Calu3 (cell line): ENCODE results near the gene PPFIBP2. TPM values are rescaled to one million over a fixed set of nuclear protein-coding genes. Genes with fewer than 3 reads are reported as not detected.

Experiments
- BruUV-seq: library from RNA; stranded (reverse); fragments of 400-500 nt; replicated peaks from 2 replicates; lab custom pipeline; 2021; lab: Mats Ljungman, UMichigan
- CTCF ChIA-PET: fragments of 300-600 bp; sonication (Branson Sonifier 250); formaldehyde crosslinking; loops from one replicate; lab custom pipeline; 2022; ENCODE audit warnings: antibody characterized with exemption; lab: Charles Lee
- DNase-seq: peaks from one replicate; pipeline ENCODE4 v3.0.0; 2022
- H3K27ac Mint-ChIP-seq: one replicate; pipeline ENCODE4 v1.8.0; 2022; ENCODE audit warnings: mixed read lengths; ENCODE audit not compliant: unreplicated experiment
- H3K27me3 Mint-ChIP-seq: one replicate; pipeline ENCODE4 v1.8.0; 2022; ENCODE audit warnings: mixed read lengths; ENCODE audit not compliant: unreplicated experiment
- H3K36me3 Mint-ChIP-seq: one replicate; pipeline ENCODE4 v1.8.0; 2022; ENCODE audit warnings: mild to moderate bottlenecking, moderate library complexity, mixed read lengths; ENCODE audit not compliant: insufficient read depth, unreplicated experiment
- H3K4me1 Mint-ChIP-seq: one replicate; pipeline ENCODE4 v1.8.0; 2022; ENCODE audit warnings: mild to moderate bottlenecking, low read depth, mixed read lengths; ENCODE audit not compliant: unreplicated experiment
- H3K4me3 Mint-ChIP-seq: one replicate; pipeline ENCODE4 v1.8.0; 2022; ENCODE audit warnings: mild to moderate bottlenecking, low read depth, moderate library complexity, mixed read lengths; ENCODE audit not compliant: unreplicated experiment
- H3K9me3 Mint-ChIP-seq: one replicate; pipeline ENCODE4 v1.8.0; 2022; ENCODE audit warnings: low read depth, mixed read lengths; ENCODE audit not compliant: unreplicated experiment
- CTCF ChIP-seq: fragments of 200-600 bp; IDR thresholded peaks from one replicate; pipeline ENCODE4 v1.8.0; 2022; ENCODE audit warnings: antibody characterized with exemption; ENCODE audit not compliant: unreplicated experiment
- intact Hi-C: fragments of 100-400 bp; cut with micrococcal nuclease; formaldehyde crosslinking; loops from one replicate; pipeline ENCODE4 v1.10.0; 2022; ENCODE audit not compliant: unreplicated experiment
- total RNA-seq: library from RNA; stranded (reverse); gene quantifications from 2 replicates; pipeline ENCODE4 v1.2.3, GENCODE V29; 2022

PPFIBP2 gene
- total RNA-seq, 1 experiment from 2014 or later, result 28.5 TPM

- Mint-ChIP-seq H3K4me1 (peaks cover 21% of the 10 kb centered on the region), H3K36me3 (peaks cover 5% of the 10 kb centered on the region), H3K27ac (no peak overlapping the region), H3K27me3 (peaks cover 8% of the 10 kb centered on the region), H3K9me3 (no peaks in the 10 kb centered on the region), H3K4me3 (no peak overlapping the region)
- no TSS peak for BruUV-seq
- TF ChIP-seq CTCF, result no peak
- CTCF ChIA-PET, result no interaction called here
- intact Hi-C loops, result no loop called here
- no peak for DNase-seq
Measured at GRCh38 chr11:7582338-7582985, 68.7 kb downstream of the PPFIBP2 start.

- Mint-ChIP-seq H3K36me3 (no peaks in the 10 kb centered on the region), H3K9me3 (no peaks in the 10 kb centered on the region), H3K4me1 (peaks cover 13% of the 10 kb centered on the region), H3K4me3 (no peak overlapping the region), H3K27me3 (peaks cover 8% of the 10 kb centered on the region), H3K27ac (no peak overlapping the region)
- CTCF ChIA-PET, result no interaction called here
- BruUV-seq, result no TSS peak
- DNase-seq, result no peak
- intact Hi-C loops, result no loop called here
- TF ChIP-seq CTCF, result no peak
Measured at GRCh38 chr11:7583248-7583647, 69.4 kb downstream of the PPFIBP2 start.

GRCh38 chr11:7584910-7585309 is 71.1 kb downstream of the PPFIBP2 start:
- Mint-ChIP-seq H3K4me3 (no peak overlapping the region), H3K27me3 (peaks cover 8% of the 10 kb centered on the region), H3K27ac (no peak overlapping the region), H3K4me1 (no peaks in the 10 kb centered on the region), H3K36me3 (no peaks in the 10 kb centered on the region), H3K9me3 (no peaks in the 10 kb centered on the region)
- CTCF ChIA-PET, result no interaction called here
- BruUV-seq, result no TSS peak
- TF ChIP-seq CTCF, result no peak
- no peak for DNase-seq
- intact Hi-C loops, result no loop called here

GRCh38 chr11:7585816-7586215 is 72.0 kb downstream of the PPFIBP2 start:
- Mint-ChIP-seq H3K9me3 (no peaks in the 10 kb centered on the region), H3K36me3 (no peaks in the 10 kb centered on the region), H3K4me1 (no peaks in the 10 kb centered on the region), H3K27ac (no peak overlapping the region), H3K27me3 (peaks cover 8% of the 10 kb centered on the region), H3K4me3 (no peak overlapping the region)
- CTCF ChIA-PET, result no interaction called here
- BruUV-seq, result no TSS peak
- no peak for DNase-seq
- intact Hi-C loops, result no loop called here
- no peak for TF ChIP-seq CTCF
